Esophagus muscularis mucosa (tissue), 4 donors: ENCODE data around the gene ATIC. TPM values are rescaled to one million over a fixed set of nuclear protein-coding genes. Genes with fewer than 3 reads are reported as not detected.
A peak's percentile ranks its signal among the peaks of the same experiment; 100 is the strongest.

ENCODE experiments used
- DNase-seq: peaks from one replicate; pipeline ENCODE4 v3.0.0-alpha.2; 2017; ENCODE audit errors: extremely low spot score
- H3K27ac ChIP-seq, 4 donors: fragments of 200-600 bp; sonication (generic); replicated peaks in 1 of 4; 1 replicate in 3 of 4; 2 replicates in 1 of 4; pipeline ENCODE4 v1.5.1; 2016 to 2019; ENCODE audit warnings: mild to moderate bottlenecking in 1 of 4
- H3K27me3 ChIP-seq, 4 donors: fragments of 200-600 bp; sonication (generic); one replicate each; pipeline versions ENCODE4 v1.5.1 to v1.6.0; 2016 to 2019
- H3K36me3 ChIP-seq, 4 donors: fragments of 200-600 bp; sonication (generic); one replicate each; pipeline ENCODE4 v1.5.1; 2016 to 2019
- H3K4me1 ChIP-seq, 4 donors: fragments of 200-600 bp; sonication (generic); one replicate each; pipeline ENCODE4 v1.5.1; 2016 to 2019
- H3K4me3 ChIP-seq, 4 donors: fragments of 200-600 bp; sonication (generic); 1 replicate in 2 of 4; 2 replicates in 2 of 4; pipeline ENCODE4 v1.5.1; 2016 to 2019; ENCODE audit warnings: mild to moderate bottlenecking in 4 of 4, moderate library complexity in 1 of 4
- H3K9me3 ChIP-seq, 4 donors: fragments of 200-600 bp; sonication (generic); 1 replicate in 3 of 4; 2 replicates in 1 of 4; pipeline ENCODE4 v1.5.1; 2016 to 2019
- CTCF ChIP-seq, 3 experiments: fragments of 200-600 bp in 2 of 3; fragments of 450-650 bp in 1 of 3; sonication (generic) in 2 of 3; IDR thresholded peaks; one replicate each; pipeline ENCODE4 v1.5.1; 2017 to 2019; ENCODE audit warnings: antibody characterized with exemption in 3 of 3, mild to moderate bottlenecking in 2 of 3, moderate library complexity in 1 of 3
- EP300 ChIP-seq: sonication (generic); formaldehyde crosslinking; IDR thresholded peaks from one replicate; pipeline ENCODE4 v1.6.1; 2017; ENCODE audit warnings: antibody characterized with exemption
- POLR2A ChIP-seq: fragments of 450-650 bp; IDR thresholded peaks from one replicate; pipeline ENCODE4 v1.6.1; 2017; ENCODE audit warnings: antibody characterized with exemption, moderate library complexity, mild to moderate bottlenecking, low read depth
- POLR2AphosphoS5 ChIP-seq, 2 donors: sonication (generic); formaldehyde crosslinking; IDR thresholded peaks; one replicate each; pipeline ENCODE4 v1.6.1; 2017; ENCODE audit warnings: antibody characterized with exemption in 2 of 2
- WGBS: methylation state at CpG from one replicate; pipeline ENCODE4 v1.1.5; 2018; 5-methylcytosine and 5-hydroxymethylcytosine counted together
- intact Hi-C: fragments of 100-400 bp; cut with DNase I; formaldehyde crosslinking; loops from one replicate; pipeline ENCODE4 v1.15.1; 2023
- total RNA-seq, 4 donors: library from RNA; depleted of rRNA; stranded (reverse); fragments of >200 nt; gene quantifications; one replicate each; pipeline versions ENCODE4 v1.1.0 to v1.2.1, GENCODE V29; 2016

ATIC gene
- total RNA-seq, 4 donors from 2014 or later = 29.1 to 50.8 (median 34.4) TPM

GRCh38 chr2:215320102-215320501 is 8.2 kb downstream of the ATIC start:
- 83% methylated on average over 3 of the region's 3 CpGs for WGBS

GRCh38 chr2:215320679-215321078 is 8.8 kb downstream of the ATIC start:
- H3K4me3 ChIP-seq = no peak overlapping the region
- TF ChIP-seq CTCF (IDR thresholded peaks at IDR 0.05) (no peak), EP300 (no peak), POLR2AphosphoS5 (IDR thresholded peaks at IDR 0.05) (no peak), POLR2A (no peak)
- H3K36me3 ChIP-seq = peaks cover 28 to 62% (median 38%) of the 10 kb centered on the region in 4 donors
- WGBS = 95% methylated on average over 3 of the region's 7 CpGs
- peak; percentile 81 for DNase-seq
- intact Hi-C loops = no loop called here
- H3K4me1 ChIP-seq = peaks cover 0 to 12% (median 4%) of the 10 kb centered on the region in 4 donors
- no peaks in the 10 kb centered on the region for H3K9me3 ChIP-seq
- H3K27ac ChIP-seq = no peak overlapping the region
- H3K27me3 ChIP-seq = no peaks in the 10 kb centered on the region

More at GRCh38 chr2:215320102-215320501, 8.2 kb downstream of the ATIC start:
- no peak for DNase-seq
- no peak for TF ChIP-seq EP300
- TF ChIP-seq CTCF (IDR thresholded peaks at IDR 0.05) = no peak
- TF ChIP-seq POLR2AphosphoS5 (IDR thresholded peaks at IDR 0.05) = no peak
- no peak for TF ChIP-seq POLR2A
- Histone ChIP-seq H3K27ac (no peak overlapping the region), H3K27me3 (no peaks in the 10 kb centered on the region), H3K36me3 (peaks cover 25 to 64% (median 36%) of the 10 kb centered on the region in 4 donors), H3K4me1 (peaks cover 0 to 12% (median 4%) of the 10 kb centered on the region in 4 donors), H3K9me3 (no peaks in the 10 kb centered on the region), H3K4me3 (no peak overlapping the region)
- intact Hi-C loops = no loop called here

- Histone ChIP-seq H3K27ac (no peak overlapping the region), H3K36me3 (peaks cover 33 to 64% (median 53%) of the 10 kb centered on the region in 4 donors), H3K4me3 (no peak overlapping the region), H3K27me3 (no peaks in the 10 kb centered on the region), H3K4me1 (peaks cover 0 to 17% (median 8%) of the 10 kb centered on the region in 4 donors), H3K9me3 (no peaks in the 10 kb centered on the region)
- no peak for TF ChIP-seq POLR2AphosphoS5 (IDR thresholded peaks at IDR 0.05)
- no peak for TF ChIP-seq CTCF (IDR thresholded peaks at IDR 0.05)
- no peak for TF ChIP-seq EP300
- no peak for TF ChIP-seq POLR2A
- DNase-seq = peak; percentile 14
- WGBS = 68% methylated on average over 6 of the region's 6 CpGs
- intact Hi-C loops = no loop called here
Measured at GRCh38 chr2:215324811-215325210, 13.0 kb downstream of the ATIC start.

GRCh38 chr2:215328066-215328465 is 16.2 kb downstream of the ATIC start:
- Histone ChIP-seq H3K4me1 (peaks cover 0 to 27% (median 11%) of the 10 kb centered on the region in 4 donors), H3K27ac (no peak overlapping the region), H3K27me3 (no peaks in the 10 kb centered on the region), H3K36me3 (peaks cover 30 to 54% (median 38%) of the 10 kb centered on the region in 4 donors), H3K9me3 (no peaks in the 10 kb centered on the region), H3K4me3 (no peak overlapping the region)
- 95% methylated on average over 4 of the region's 5 CpGs for WGBS
- peak; percentile 31 for DNase-seq
- TF ChIP-seq POLR2A = no peak
- TF ChIP-seq EP300 = no peak
- TF ChIP-seq CTCF (IDR thresholded peaks at IDR 0.05) = no peak
- TF ChIP-seq POLR2AphosphoS5 (IDR thresholded peaks at IDR 0.05) = no peak
- intact Hi-C loops = no loop called here
